ENCODE measurements around the gene SPSB1.

DNA sequence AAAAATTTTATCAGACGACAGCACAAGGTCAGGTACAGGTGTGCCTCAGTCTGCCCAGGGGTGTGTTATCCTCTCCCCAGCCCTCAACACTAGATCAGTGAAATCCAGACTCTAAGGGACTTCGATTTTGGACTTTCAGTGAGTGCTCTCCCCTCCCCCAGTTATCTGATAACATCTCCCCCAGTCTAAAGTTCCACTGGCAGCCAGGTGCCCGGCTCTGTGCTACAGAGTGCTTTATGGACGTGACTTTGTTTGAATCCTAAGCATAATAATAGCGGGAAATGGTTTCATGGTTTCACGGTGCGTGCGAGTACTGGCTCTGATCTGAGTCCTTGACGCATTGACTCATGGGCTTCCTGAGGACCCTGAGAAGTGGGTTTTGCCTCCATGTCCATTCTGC, 3.2 kb downstream of the SPSB1 start:
- TF ChIP-seq, protein P1, sequence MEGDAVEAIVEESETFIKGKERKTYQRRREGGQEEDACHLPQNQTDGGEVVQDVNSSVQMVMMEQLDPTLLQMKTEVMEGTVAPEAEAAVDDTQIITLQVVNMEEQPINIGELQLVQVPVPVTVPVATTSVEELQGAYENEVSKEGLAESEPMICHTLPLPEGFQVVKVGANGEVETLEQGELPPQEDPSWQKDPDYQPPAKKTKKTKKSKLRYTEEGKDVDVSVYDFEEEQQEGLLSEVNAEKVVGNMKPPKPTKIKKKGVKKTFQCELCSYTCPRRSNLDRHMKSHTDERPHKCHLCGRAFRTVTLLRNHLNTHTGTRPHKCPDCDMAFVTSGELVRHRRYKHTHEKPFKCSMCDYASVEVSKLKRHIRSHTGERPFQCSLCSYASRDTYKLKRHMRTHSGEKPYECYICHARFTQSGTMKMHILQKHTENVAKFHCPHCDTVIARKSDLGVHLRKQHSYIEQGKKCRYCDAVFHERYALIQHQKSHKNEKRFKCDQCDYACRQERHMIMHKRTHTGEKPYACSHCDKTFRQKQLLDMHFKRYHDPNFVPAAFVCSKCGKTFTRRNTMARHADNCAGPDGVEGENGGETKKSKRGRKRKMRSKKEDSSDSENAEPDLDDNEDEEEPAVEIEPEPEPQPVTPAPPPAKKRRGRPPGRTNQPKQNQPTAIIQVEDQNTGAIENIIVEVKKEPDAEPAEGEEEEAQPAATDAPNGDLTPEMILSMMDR (IDR thresholded peaks at IDR 0.05; ENCODE audit: low read length) = no peak
- no peak for TF ChIP-seq EZH2phosphoT487 (IDR thresholded peaks at IDR 0.05; ENCODE audit: low read length)
- TF ChIP-seq EZH2 (optimal IDR thresholded peaks at IDR 0.05; ENCODE audit: low read depth, low read length) = no peak
